Ishikawa (cell line): ENCODE results near the gene PLP1.

Source experiments
- EP300 ChIP-seq: IDR thresholded peaks from 2 replicates; pipeline ENCODE4 v1.6.1; 2012; ENCODE audit warnings: borderline replicate concordance
- MAX ChIP-seq: IDR thresholded peaks from 2 replicates; pipeline ENCODE4 v1.6.1; 2012
- YY1 ChIP-seq: IDR thresholded peaks from 2 replicates; pipeline ENCODE4 v1.6.1; 2012; ENCODE audit warnings: low read depth
- TF ChIP-seq, protein P1 (sequence below): IDR thresholded peaks from 2 replicates; pipeline ENCODE4 v1.6.1; 2012; ENCODE audit warnings: low read depth, mild to moderate bottlenecking

GRCh38 chrX:103756736-103757135 lies 19.9 kb upstream of the PLP1 start:
- TF ChIP-seq, protein P1, sequence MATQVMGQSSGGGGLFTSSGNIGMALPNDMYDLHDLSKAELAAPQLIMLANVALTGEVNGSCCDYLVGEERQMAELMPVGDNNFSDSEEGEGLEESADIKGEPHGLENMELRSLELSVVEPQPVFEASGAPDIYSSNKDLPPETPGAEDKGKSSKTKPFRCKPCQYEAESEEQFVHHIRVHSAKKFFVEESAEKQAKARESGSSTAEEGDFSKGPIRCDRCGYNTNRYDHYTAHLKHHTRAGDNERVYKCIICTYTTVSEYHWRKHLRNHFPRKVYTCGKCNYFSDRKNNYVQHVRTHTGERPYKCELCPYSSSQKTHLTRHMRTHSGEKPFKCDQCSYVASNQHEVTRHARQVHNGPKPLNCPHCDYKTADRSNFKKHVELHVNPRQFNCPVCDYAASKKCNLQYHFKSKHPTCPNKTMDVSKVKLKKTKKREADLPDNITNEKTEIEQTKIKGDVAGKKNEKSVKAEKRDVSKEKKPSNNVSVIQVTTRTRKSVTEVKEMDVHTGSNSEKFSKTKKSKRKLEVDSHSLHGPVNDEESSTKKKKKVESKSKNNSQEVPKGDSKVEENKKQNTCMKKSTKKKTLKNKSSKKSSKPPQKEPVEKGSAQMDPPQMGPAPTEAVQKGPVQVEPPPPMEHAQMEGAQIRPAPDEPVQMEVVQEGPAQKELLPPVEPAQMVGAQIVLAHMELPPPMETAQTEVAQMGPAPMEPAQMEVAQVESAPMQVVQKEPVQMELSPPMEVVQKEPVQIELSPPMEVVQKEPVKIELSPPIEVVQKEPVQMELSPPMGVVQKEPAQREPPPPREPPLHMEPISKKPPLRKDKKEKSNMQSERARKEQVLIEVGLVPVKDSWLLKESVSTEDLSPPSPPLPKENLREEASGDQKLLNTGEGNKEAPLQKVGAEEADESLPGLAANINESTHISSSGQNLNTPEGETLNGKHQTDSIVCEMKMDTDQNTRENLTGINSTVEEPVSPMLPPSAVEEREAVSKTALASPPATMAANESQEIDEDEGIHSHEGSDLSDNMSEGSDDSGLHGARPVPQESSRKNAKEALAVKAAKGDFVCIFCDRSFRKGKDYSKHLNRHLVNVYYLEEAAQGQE = no peak
- no peak for TF ChIP-seq YY1
- no peak for TF ChIP-seq MAX
- TF ChIP-seq EP300 = no peak
